Gastroesophageal sphincter (tissue), 4 donors: Measurements from ENCODE around the gene USP6NL. TPM values are rescaled to one million over a fixed set of nuclear protein-coding genes. Genes with fewer than 3 reads are reported as not detected.

Experiments used
- ATAC-seq: fragments of 150-250 bp; one replicate; pipeline ENCODE4 v1.9.1; 2016; ENCODE audit warnings: mild to moderate bottlenecking, moderate library complexity
- H3K27ac ChIP-seq, 4 donors: fragments of 200-600 bp; sonication (generic) in 3 of 4; 1 replicate in 3 of 4; 2 replicates in 1 of 4; pipeline ENCODE4 v1.5.1; 2016 to 2019
- H3K27me3 ChIP-seq: fragments of 200-600 bp; sonication (generic); one replicate; pipeline ENCODE4 v1.5.1; 2019
- H3K36me3 ChIP-seq, 2 donors: fragments of 200-600 bp; sonication (generic); one replicate each; pipeline ENCODE4 v1.5.1; 2019; ENCODE audit warnings: control low read depth in 1 of 2
- H3K4me1 ChIP-seq, 3 donors: fragments of 200-600 bp; sonication (generic); 1 replicate in 2 of 3; 2 replicates in 1 of 3; pipeline ENCODE4 v1.5.1; 2016 to 2019; ENCODE audit warnings: control low read depth in 2 of 3
- H3K4me3 ChIP-seq, 2 donors: fragments of 200-600 bp; sonication (generic); one replicate each; pipeline ENCODE4 v1.5.1; 2019; ENCODE audit warnings: mild to moderate bottlenecking in 1 of 2, moderate library complexity in 1 of 2
- H3K9me3 ChIP-seq, 3 donors: fragments of 200-600 bp; sonication (generic); one replicate each; pipeline ENCODE4 v1.5.1; 2017 to 2019; ENCODE audit warnings: control low read depth in 2 of 3
- EP300 ChIP-seq: sonication (generic); formaldehyde crosslinking; IDR thresholded peaks from one replicate; pipeline ENCODE4 v1.6.1; 2017; ENCODE audit warnings: antibody characterized with exemption, mild to moderate bottlenecking
- POLR2A ChIP-seq, 2 donors: fragments of 450-650 bp; IDR thresholded peaks; one replicate each; pipeline ENCODE4 v1.6.1; 2017; ENCODE audit warnings: antibody characterized with exemption in 2 of 2, mild to moderate bottlenecking in 2 of 2, moderate library complexity in 1 of 2
- POLR2AphosphoS5 ChIP-seq: sonication (generic); formaldehyde crosslinking; IDR thresholded peaks from one replicate; pipeline ENCODE4 v1.6.1; 2017; ENCODE audit warnings: antibody characterized with exemption
- WGBS, 2 donors: methylation state at CpG; one replicate each; pipeline ENCODE4 v1.1.5; 2018; ENCODE audit warnings: low coverage in 1 of 2; 5-methylcytosine and 5-hydroxymethylcytosine counted together
- total RNA-seq, 4 donors: library from RNA; depleted of rRNA; stranded (reverse); fragments of >200 nt; gene quantifications; one replicate each; pipeline ENCODE4 v1.1.0, GENCODE V29; 2016
- TF ChIP-seq, protein P1 (sequence below), 4 experiments: fragments of 200-600 bp in 2 of 4; fragments of 450-650 bp in 2 of 4; sonication (generic) in 1 of 4; IDR thresholded peaks; one replicate each; pipeline ENCODE4 v1.5.1; 2017 to 2019; ENCODE audit warnings: antibody characterized with exemption in 4 of 4, mild to moderate bottlenecking in 2 of 4, moderate library complexity in 2 of 4

Gene USP6NL
- total RNA-seq, 4 donors from 2014 or later, result 9.0 to 14.7 (median 12.5) TPM

DNA sequence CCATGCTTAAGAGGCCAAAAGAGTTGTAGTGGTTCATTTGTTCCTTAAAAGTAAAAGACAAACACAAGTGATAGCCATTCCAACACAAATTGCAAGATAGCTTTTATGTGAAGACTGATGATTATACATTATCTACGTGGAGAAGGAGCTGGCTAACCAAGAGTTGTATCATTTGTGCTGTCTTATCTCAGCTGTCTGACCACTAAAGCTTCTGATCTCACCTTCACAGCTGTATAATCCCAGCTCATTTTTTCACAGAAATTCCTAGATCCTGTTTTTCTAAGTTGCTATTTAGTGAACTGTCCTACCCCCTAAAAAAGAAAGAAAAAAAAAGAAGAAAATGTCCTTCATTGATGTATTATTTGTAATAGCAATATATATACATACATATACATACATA is 9.8 kb downstream of the USP6NL start:
- Histone ChIP-seq H3K9me3 (no peaks in the 10 kb centered on the region), H3K27ac (no peak overlapping the region), H3K27me3 (no peaks in the 10 kb centered on the region), H3K36me3 (no peaks in the 10 kb centered on the region), H3K4me3 (no peak overlapping the region), H3K4me1 (peaks cover 0 to 8% (median 0%) of the 10 kb centered on the region in 3 donors)
- no peak for ATAC-seq
- WGBS, 2 donors, result 81 to 100% methylated on average over 1 of the region's 1 CpG
- TF ChIP-seq, protein P1, sequence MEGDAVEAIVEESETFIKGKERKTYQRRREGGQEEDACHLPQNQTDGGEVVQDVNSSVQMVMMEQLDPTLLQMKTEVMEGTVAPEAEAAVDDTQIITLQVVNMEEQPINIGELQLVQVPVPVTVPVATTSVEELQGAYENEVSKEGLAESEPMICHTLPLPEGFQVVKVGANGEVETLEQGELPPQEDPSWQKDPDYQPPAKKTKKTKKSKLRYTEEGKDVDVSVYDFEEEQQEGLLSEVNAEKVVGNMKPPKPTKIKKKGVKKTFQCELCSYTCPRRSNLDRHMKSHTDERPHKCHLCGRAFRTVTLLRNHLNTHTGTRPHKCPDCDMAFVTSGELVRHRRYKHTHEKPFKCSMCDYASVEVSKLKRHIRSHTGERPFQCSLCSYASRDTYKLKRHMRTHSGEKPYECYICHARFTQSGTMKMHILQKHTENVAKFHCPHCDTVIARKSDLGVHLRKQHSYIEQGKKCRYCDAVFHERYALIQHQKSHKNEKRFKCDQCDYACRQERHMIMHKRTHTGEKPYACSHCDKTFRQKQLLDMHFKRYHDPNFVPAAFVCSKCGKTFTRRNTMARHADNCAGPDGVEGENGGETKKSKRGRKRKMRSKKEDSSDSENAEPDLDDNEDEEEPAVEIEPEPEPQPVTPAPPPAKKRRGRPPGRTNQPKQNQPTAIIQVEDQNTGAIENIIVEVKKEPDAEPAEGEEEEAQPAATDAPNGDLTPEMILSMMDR (IDR thresholded peaks at IDR 0.05), result no peak
- no peak for TF ChIP-seq POLR2A (IDR thresholded peaks at IDR 0.05)
- TF ChIP-seq POLR2AphosphoS5, result no peak

DNA sequence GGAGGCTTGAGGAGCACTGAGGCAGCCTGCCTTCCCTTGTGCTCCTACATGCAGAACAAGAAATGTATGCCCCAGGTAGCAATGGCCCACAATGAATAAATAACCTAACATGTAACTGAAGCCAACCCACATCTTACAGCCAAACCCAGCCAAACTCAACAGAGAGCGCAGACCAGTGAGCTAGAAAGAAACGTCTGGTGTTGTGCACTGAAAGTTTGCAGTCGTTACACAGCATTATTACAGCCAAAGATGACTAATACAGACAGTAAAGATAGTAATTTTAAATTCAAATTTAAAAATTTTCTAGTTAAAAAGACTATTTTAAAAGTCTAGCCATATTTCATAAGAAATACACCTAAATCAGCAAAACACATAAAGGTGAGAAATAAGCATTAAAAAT is 11.2 kb downstream of the USP6NL start:
- H3K4me3 ChIP-seq, result no peak overlapping the region
- H3K27ac ChIP-seq, result no peak overlapping the region
- H3K9me3 ChIP-seq, result no peaks in the 10 kb centered on the region
- H3K4me1 ChIP-seq, result peaks cover 0 to 9% (median 0%) of the 10 kb centered on the region in 3 donors
- 81 to 93% methylated on average over 2 to 3 of the region's 3 CpGs for WGBS, 2 donors
- no peaks in the 10 kb centered on the region for H3K36me3 ChIP-seq
- TF ChIP-seq POLR2A (IDR thresholded peaks at IDR 0.05), result no peak
- no peak for TF ChIP-seq POLR2AphosphoS5
- TF ChIP-seq, protein P1 (IDR thresholded peaks at IDR 0.05), result no peak
- no peak for TF ChIP-seq EP300
- ATAC-seq, result no peak
- no peaks in the 10 kb centered on the region for H3K27me3 ChIP-seq

DNA sequence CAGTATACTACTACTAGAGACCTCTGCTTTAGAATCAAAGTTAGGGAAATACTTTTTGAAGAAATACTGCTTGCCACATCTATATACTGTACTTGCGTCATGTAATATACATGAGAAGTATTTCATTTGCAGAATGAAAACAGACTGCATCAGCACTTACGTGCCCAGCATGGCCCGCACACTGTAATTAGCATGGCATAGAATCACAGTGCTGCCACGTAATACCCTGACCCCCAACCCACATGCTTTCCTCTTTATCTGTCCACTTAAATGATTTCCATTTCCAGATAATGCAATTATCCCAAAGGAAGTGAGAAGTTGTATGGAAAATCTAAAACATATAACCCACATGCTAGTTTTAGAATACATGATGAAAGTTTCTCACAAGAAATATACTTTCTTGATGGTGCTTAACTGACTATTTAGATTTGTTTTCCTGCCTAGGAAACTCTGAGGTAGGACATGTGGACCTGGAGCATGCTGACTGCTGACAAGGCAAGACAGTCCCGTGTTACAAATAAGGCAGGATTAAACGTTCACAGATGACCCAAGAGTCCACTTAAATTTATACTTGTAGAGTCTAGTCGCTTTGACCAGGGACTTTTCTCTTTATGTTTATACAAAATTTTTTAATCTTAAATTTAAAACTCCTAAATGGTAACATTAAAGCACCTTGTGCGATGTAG is 12.6 kb downstream of the USP6NL start:
- H3K9me3 ChIP-seq, result no peaks in the 10 kb centered on the region
- 57 to 63% methylated on average over 8 of the region's 8 CpGs for WGBS, 2 donors
- no peak for ATAC-seq

DNA sequence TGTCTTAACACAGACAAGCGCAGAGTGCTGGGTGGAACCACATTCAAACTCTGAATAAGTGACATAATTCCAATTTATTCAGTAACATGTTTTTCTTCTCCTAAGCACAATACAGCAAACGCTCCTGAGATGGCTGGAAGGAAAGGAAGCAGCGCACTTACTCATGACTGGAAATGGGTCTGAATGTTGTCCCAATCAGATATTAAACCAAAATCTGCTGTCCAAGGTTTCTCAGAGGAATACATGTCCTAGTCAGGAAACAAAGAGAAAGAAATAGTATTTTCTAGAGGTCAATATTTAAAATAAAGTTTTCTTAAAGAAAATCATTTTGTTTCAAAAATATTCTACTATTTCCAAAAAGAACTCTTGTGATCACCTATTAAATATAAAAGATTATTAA is 14.0 kb downstream of the USP6NL start:
- Histone ChIP-seq H3K4me1 (peaks cover 0 to 14% (median 0%) of the 10 kb centered on the region in 3 donors), H3K9me3 (no peaks in the 10 kb centered on the region), H3K27me3 (no peaks in the 10 kb centered on the region), H3K4me3 (no peak overlapping the region), H3K27ac (no peak overlapping the region), H3K36me3 (no peaks in the 10 kb centered on the region)
- no peak for ATAC-seq
- no peak for TF ChIP-seq POLR2AphosphoS5
- no peak for TF ChIP-seq EP300
- no peak for TF ChIP-seq POLR2A (IDR thresholded peaks at IDR 0.05)
- TF ChIP-seq, protein P1 (IDR thresholded peaks at IDR 0.05), result no peak
- WGBS, 2 donors, result 83 to 100% methylated on average over 2 to 3 of the region's 3 CpGs

More for the DNA sequence above, 12.6 kb downstream of the USP6NL start:
- Histone ChIP-seq H3K27me3 (no peaks in the 10 kb centered on the region), H3K4me3 (no peak overlapping the region), H3K4me1 (peaks cover 0 to 14% (median 0%) of the 10 kb centered on the region in 3 donors), H3K36me3 (no peaks in the 10 kb centered on the region), H3K27ac (no peak overlapping the region)
- TF ChIP-seq POLR2A (IDR thresholded peaks at IDR 0.05) (no peak), EP300 (no peak), POLR2AphosphoS5 (no peak)

DNA sequence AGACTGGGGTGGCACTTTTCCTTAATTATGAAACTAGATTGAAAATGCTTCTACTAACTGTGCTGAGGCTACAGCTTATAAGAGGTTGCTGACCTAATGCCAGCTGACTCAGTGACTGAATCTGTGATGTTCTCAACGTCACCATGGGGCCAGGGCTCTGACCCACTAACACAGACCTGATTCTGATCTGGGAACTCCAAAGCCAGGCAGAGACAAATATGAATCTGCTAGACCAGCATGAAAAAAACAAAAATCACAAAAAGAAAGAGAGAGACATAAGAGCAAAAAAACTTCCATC is 16.1 kb downstream of the USP6NL start:
- Histone ChIP-seq H3K36me3 (no peaks in the 10 kb centered on the region), H3K4me1 (peaks cover 0 to 14% (median 0%) of the 10 kb centered on the region in 3 donors), H3K4me3 (no peak overlapping the region), H3K9me3 (no peaks in the 10 kb centered on the region), H3K27me3 (no peaks in the 10 kb centered on the region), H3K27ac (no peak overlapping the region)
- WGBS, 2 donors, result 22% methylated on average over 1 of the region's 1 CpG; no CpG with 5 or more reads in 1 of the 2 donors
- no peak for ATAC-seq
- TF ChIP-seq, protein P1 (IDR thresholded peaks at IDR 0.05), result no peak
- TF ChIP-seq POLR2A (IDR thresholded peaks at IDR 0.05), result no peak
